Activated CD4-positive, CD25-positive, alpha-beta regulatory T cell treated with anti-CD3 and anti-CD28 coated beads, Interleukin-2, amount 50 U/mL, for 16 hours (primary cell): ENCODE results near the gene NKAIN4.

Source experiments
- DNase-seq: peaks from one replicate; pipeline ENCODE4 v3.0.0-alpha.2; 2020; ENCODE audit warnings: low read depth, low spot score

Gene NKAIN4

GRCh38 chr20:63220696-63221399, 33.4 kb downstream of the NKAIN4 start:
- no peak for DNase-seq

- no peak for DNase-seq
These were observed 34.3 kb downstream of the NKAIN4 start for GRCh38 chr20:63219866-63220521.

- DNase-seq, result no peak
These were observed 34.8 kb downstream of the NKAIN4 start for GRCh38 chr20:63219447-63219821.

- no peak for DNase-seq
These were observed 35.4 kb downstream of the NKAIN4 start for GRCh38 chr20:63218701-63219446.

GRCh38 chr20:63217706-63218105, 36.6 kb downstream of the NKAIN4 start:
- no peak for DNase-seq

- DNase-seq, result no peak
These were observed 37.3 kb downstream of the NKAIN4 start for GRCh38 chr20:63216849-63217471.

GRCh38 chr20:63216041-63216848, 38.0 kb downstream of the NKAIN4 start, which contains the start of gene YTHDF1:
YTHDF1 (minus strand) TSS chr20:63216131; CDS start chr20:63215892, 239 bp downstream.
- DNase-seq, result peak; percentile 90

GRCh38 chr20:63215101-63216040, 38.9 kb downstream of the NKAIN4 start:
- DNase-seq, result no peak

- no peak for DNase-seq
These were observed 39.7 kb downstream of the NKAIN4 start for GRCh38 chr20:63214514-63214913.

GRCh38 chr20:63212792-63213191, 41.5 kb downstream of the NKAIN4 start:
- DNase-seq, result no peak

GRCh38 chr20:63212393-63212730, 41.9 kb downstream of the NKAIN4 start:
- DNase-seq, result no peak

- DNase-seq, result no peak
These were observed 44.2 kb downstream of the NKAIN4 start for GRCh38 chr20:63210011-63210605.

GRCh38 chr20:63208346-63208909, 45.8 kb downstream of the NKAIN4 start:
- no peak for DNase-seq

- no peak for DNase-seq
These were observed 47.4 kb downstream of the NKAIN4 start for GRCh38 chr20:63206878-63207277.

GRCh38 chr20:63205896-63206295, 48.4 kb downstream of the NKAIN4 start:
- no peak for DNase-seq

GRCh38 chr20:63204362-63204761, 49.9 kb downstream of the NKAIN4 start:
- no peak for DNase-seq

GRCh38 chr20:63202811-63203526, 51.3 kb downstream of the NKAIN4 start:
- no peak for DNase-seq

- DNase-seq, result no peak
These were observed 52.2 kb downstream of the NKAIN4 start for GRCh38 chr20:63202021-63202420.

GRCh38 chr20:63198606-63199005, 55.7 kb downstream of the NKAIN4 start:
- DNase-seq, result no peak
